H1 (cell line): ENCODE results near the gene MAPK8. TPM values are rescaled to one million over a fixed set of nuclear protein-coding genes. Genes with fewer than 3 reads are reported as not detected.

Source experiments
- CTCF ChIA-PET: fragments of 300-600 bp; sonication (Branson Sonifier 250); formaldehyde crosslinking; loops from one replicate; lab custom pipeline; 2021; ENCODE audit not compliant: partially characterized antibody; lab: Charles Lee
- POLR2A ChIA-PET: fragments of 300-600 bp; sonication (Branson Sonifier 250); formaldehyde crosslinking; loops from one replicate; lab custom pipeline; 2021; ENCODE audit warnings: inconsistent platforms; ENCODE audit not compliant: partially characterized antibody; lab: Charles Lee
- DNase-seq, 2 experiments: peaks; one replicate each; pipeline versions ENCODE4 v3.0.0 to v3.0.0-alpha.2; 2010 to 2022; ENCODE audit warnings: low spot score in 2 of 2, low read depth in 1 of 2, mixed read lengths in 1 of 2
- FAIRE-seq: peaks from 2 replicates; lab custom pipeline; 2011; peaks lifted over from hg19 to GRCh38; lab: Jason Lieb, UNC
- H2AFZ ChIP-seq: 2 replicates; pipeline ENCODE4 v1.8.1; 2012; ENCODE audit warnings: low read length, inconsistent platforms
- H2AK5ac ChIP-seq: 2 replicates; pipeline ENCODE4 v1.6.1; 2013; ENCODE audit warnings: low read depth, low read length
- H2BK120ac ChIP-seq: replicated peaks from 2 replicates; pipeline ENCODE3; 2013; ENCODE audit warnings: low read depth, low read length, inconsistent platforms
- H2BK12ac ChIP-seq: 2 replicates; pipeline ENCODE4 v1.6.1; 2013; ENCODE audit warnings: low read depth, low read length
- H2BK15ac ChIP-seq: 2 replicates; pipeline ENCODE4 v1.6.1; 2013; ENCODE audit warnings: low read length
- H2BK20ac ChIP-seq: 2 replicates; pipeline ENCODE4 v1.6.1; 2013; ENCODE audit warnings: low read length
- H2BK5ac ChIP-seq: 2 replicates; pipeline ENCODE4 v1.6.1; 2013; ENCODE audit warnings: low read depth, low read length
- H3K14ac ChIP-seq: 2 replicates; pipeline ENCODE4 v1.6.1; 2013; ENCODE audit warnings: inconsistent platforms; ENCODE audit not compliant: insufficient read length
- H3K18ac ChIP-seq: 2 replicates; pipeline ENCODE4 v1.6.1; 2013; ENCODE audit warnings: low read length; ENCODE audit errors: extremely low read depth
- H3K23ac ChIP-seq: 2 replicates; pipeline ENCODE4 v1.6.1; 2013; ENCODE audit warnings: inconsistent platforms; ENCODE audit not compliant: insufficient read length
- H3K23me2 ChIP-seq: 2 replicates; pipeline ENCODE4 v1.6.1; 2013; ENCODE audit warnings: low read depth, low read length
- H3K27ac ChIP-seq: 2 replicates; pipeline ENCODE4 v1.6.1; 2011; ENCODE audit warnings: low read depth, low read length, inconsistent platforms
- H3K27me3 ChIP-seq, 4 experiments: replicated peaks in 1 of 4; 1 replicate in 1 of 4; 2 replicates in 3 of 4; pipeline versions ENCODE4 v1.6.1 to v1.8.1; 2011 to 2013; ENCODE audit warnings: low read length in 3 of 4, mild to moderate bottlenecking in 3 of 4, inconsistent platforms in 2 of 4, mixed read lengths in 2 of 4, moderate library complexity in 1 of 4; ENCODE audit not compliant: control insufficient read depth in 3 of 4, insufficient read depth in 3 of 4; ENCODE audit errors: extremely low read depth in 1 of 4
- H3K36me3 ChIP-seq, 4 experiments: 2 replicates each; pipeline versions ENCODE4 v1.6.1 to v1.8.1; 2011 to 2013; ENCODE audit warnings: mild to moderate bottlenecking in 4 of 4, low read length in 3 of 4, moderate library complexity in 2 of 4, control low read depth in 1 of 4, inconsistent platforms in 1 of 4; ENCODE audit not compliant: insufficient read depth in 4 of 4, control insufficient read depth in 2 of 4
- H3K4ac ChIP-seq: replicated peaks from 2 replicates; pipeline ENCODE3; 2013; ENCODE audit warnings: low read length, low read depth, mixed read lengths, inconsistent platforms; ENCODE audit not compliant: insufficient read length
- H3K4me1 ChIP-seq, 4 experiments: replicated peaks in 1 of 4; 1 replicate in 1 of 4; 2 replicates in 3 of 4; pipeline versions ENCODE4 v1.6.1 to v1.8.1; 2011 to 2013; ENCODE audit warnings: low read length in 3 of 4, inconsistent platforms in 2 of 4, mixed read lengths in 1 of 4; ENCODE audit not compliant: insufficient read depth in 4 of 4, control insufficient read depth in 3 of 4
- H3K4me2 ChIP-seq, 2 experiments: 2 replicates each; pipeline versions ENCODE4 v1.6.1 to v1.8.1; 2011 to 2013; ENCODE audit warnings: low read depth in 2 of 2, low read length in 2 of 2, control low read depth in 1 of 2, inconsistent platforms in 1 of 2, mild to moderate bottlenecking in 1 of 2; ENCODE audit not compliant: insufficient read depth in 1 of 2
- H3K4me3 ChIP-seq, 4 experiments: fragments of 200-600, 300-600 bp in 1 of 4; sonication (generic), shearing (Covaris generic), sonication (Bioruptor Twin) in 1 of 4; 2 replicates each; pipeline versions ENCODE4 v1.5.1 to v1.8.1; 2011 to 2016; ENCODE audit warnings: low read length in 4 of 4, low read depth in 3 of 4, control low read depth in 2 of 4, inconsistent platforms in 2 of 4, mild to moderate bottlenecking in 2 of 4, mixed read lengths in 1 of 4, moderate library complexity in 1 of 4; ENCODE audit not compliant: insufficient read depth in 2 of 4; ENCODE audit errors: extremely low read depth in 1 of 4
- H3K56ac ChIP-seq: replicated peaks from 2 replicates; pipeline ENCODE3; 2013; ENCODE audit warnings: low read depth, mild to moderate bottlenecking, mixed read lengths, low read length, inconsistent platforms; ENCODE audit not compliant: insufficient read length
- H3K79me1 ChIP-seq: 2 replicates; pipeline ENCODE4 v1.6.1; 2013; ENCODE audit warnings: low read depth, low read length, control low read depth
- H3K79me2 ChIP-seq, 2 experiments: 2 replicates each; pipeline versions ENCODE4 v1.6.1 to v1.8.1; 2012 to 2013; ENCODE audit warnings: low read length in 2 of 2, mild to moderate bottlenecking in 2 of 2, inconsistent platforms in 1 of 2; ENCODE audit not compliant: insufficient read depth in 2 of 2, control insufficient read depth in 1 of 2
- H3K9ac ChIP-seq, 4 experiments: replicated peaks in 1 of 4; 1 replicate in 1 of 4; 2 replicates in 3 of 4; pipeline versions ENCODE4 v1.6.1 to v1.8.1; 2011 to 2013; ENCODE audit warnings: low read depth in 3 of 4, low read length in 3 of 4, control low read depth in 2 of 4, mild to moderate bottlenecking in 2 of 4, moderate library complexity in 2 of 4, inconsistent platforms in 1 of 4; ENCODE audit errors: extremely low read depth in 1 of 4
- H3K9me3 ChIP-seq, 2 experiments: 2 replicates each; pipeline versions ENCODE4 v1.6.1 to v1.8.1; 2012 to 2013; ENCODE audit warnings: mild to moderate bottlenecking in 2 of 2, moderate library complexity in 2 of 2, control low read depth in 1 of 2, inconsistent platforms in 1 of 2, low read depth in 1 of 2, low read length in 1 of 2, mixed read lengths in 1 of 2; ENCODE audit not compliant: insufficient read depth in 2 of 2
- H4K20me1 ChIP-seq, 2 experiments: replicated peaks in 1 of 2; 2 replicates each; pipeline versions ENCODE3 to v1.8.1; 2011 to 2013; ENCODE audit warnings: inconsistent platforms in 2 of 2, low read length in 2 of 2, mild to moderate bottlenecking in 1 of 2; ENCODE audit not compliant: insufficient read depth in 2 of 2, control insufficient read depth in 1 of 2
- H4K5ac ChIP-seq: 2 replicates; pipeline ENCODE4 v1.6.1; 2013; ENCODE audit warnings: low read length, low read depth, mixed read lengths, inconsistent platforms; ENCODE audit not compliant: insufficient read length
- H4K8ac ChIP-seq: 2 replicates; pipeline ENCODE4 v1.8.0; 2013; ENCODE audit warnings: mild to moderate bottlenecking, moderate library complexity, low read length, inconsistent platforms; ENCODE audit not compliant: insufficient read depth; ENCODE audit errors: extremely low read depth
- H4K91ac ChIP-seq: replicated peaks from 2 replicates; pipeline ENCODE3; 2013; ENCODE audit warnings: low read length, mixed read lengths, inconsistent platforms; ENCODE audit not compliant: insufficient read length
- KDM5A ChIP-seq: fragments of 200-600 bp; IDR thresholded peaks from 2 replicates; pipeline ENCODE4 v1.7.1; 2012; ENCODE audit warnings: mild to moderate bottlenecking, low read length, inconsistent platforms, mixed read lengths
- SUZ12 ChIP-seq: fragments of 200-600 bp; sonication (generic); IDR thresholded peaks from 2 replicates; pipeline ENCODE4 v1.6.1; 2012; ENCODE audit warnings: mild to moderate bottlenecking, inconsistent platforms, low read length, moderate library complexity, mixed read lengths
- WGBS, 2 experiments: shearing (Covaris generic) in 1 of 2; methylation state at CpG; one replicate each; pipeline versions ENCODE4 v1.1.6 to v1.1.7; 2013 to 2015; ENCODE audit warnings: low lambda C conversion rate in 2 of 2, mixed read lengths in 2 of 2, inconsistent platforms in 1 of 2, low coverage in 1 of 2, missing lambda C conversion rate in 1 of 2; ENCODE audit not compliant: insufficient replicate concordance in 2 of 2, insufficient coverage in 1 of 2, insufficient read length in 1 of 2; ENCODE audit errors: extremely low coverage in 1 of 2, missing lambda C conversion rate in 1 of 2; 5-methylcytosine and 5-hydroxymethylcytosine counted together
- polyA plus RNA-seq, 7 experiments: library from polyadenylated mRNA; depleted of rRNA in 3 of 7; stranded (reverse) in 5 of 7; unstranded in 2 of 7; fragments of >200 nt in 5 of 7; fragments of 200-250 nt in 2 of 7; gene quantifications; 1 replicate in 5 of 7; 2 replicates in 1 of 7; 4 replicates in 1 of 7; pipeline versions ENCODE4 v1.2.1 to v1.2.3, GENCODE V29; 2011 to 2013; ENCODE audit warnings: missing spikeins in 2 of 7, mixed read lengths in 2 of 7
- total RNA-seq: library from RNA; stranded (reverse); fragmentation: NEBNext Ultra II Directional; extraction: Animal tissue kit (Norgen Biotek cat#: 25700); gene quantifications from 2 replicates; pipeline ENCODE4 v1.2.1, GENCODE V29; 2021

Gene MAPK8
- total and polyA plus RNA-seq, 2 of the 8 experiments (the other 6 are each of a cell fraction or from before 2014, with no cell fraction given) = 23.3 to 71.3 TPM

DNA sequence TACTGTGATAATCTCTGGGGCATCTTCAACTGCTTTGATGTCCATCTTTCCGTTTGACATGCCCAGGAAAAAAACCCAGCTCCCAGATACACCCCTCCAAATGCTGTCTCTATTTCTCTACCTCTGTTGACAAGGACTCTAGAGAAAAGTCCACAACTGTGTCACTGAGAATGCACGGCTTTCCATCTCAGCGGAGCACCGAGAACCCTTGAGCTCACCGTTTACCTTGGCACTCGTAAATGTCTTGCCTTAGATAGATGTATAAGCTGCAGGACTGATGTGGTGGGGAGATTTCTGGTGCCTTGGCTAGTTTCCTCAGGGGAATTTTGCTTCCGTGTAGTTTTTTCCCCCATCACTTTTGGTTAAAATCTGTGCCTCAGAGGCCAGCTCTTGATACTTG, 7.4 kb upstream of the MAPK8 start:
- Histone ChIP-seq H3K14ac (no peak overlapping the region), H3K79me2 (no peaks in the 10 kb centered on the region), H3K27me3 (no peaks in the 10 kb centered on the region), H3K9me3 (no peaks in the 10 kb centered on the region), H4K8ac (no peak overlapping the region), H2BK5ac (no peak overlapping the region), H3K4me3 (no peak overlapping the region), H3K23me2 (no peaks in the 10 kb centered on the region), H2AFZ (no peak overlapping the region), H3K18ac (no peak overlapping the region), H3K23ac (no peak overlapping the region), H3K4me1 (no peaks in the 10 kb centered on the region; a peak in 1 of 7 replicates), H2BK12ac (no peak overlapping the region), H3K27ac (no peak overlapping the region), H4K20me1 (no peaks in the 10 kb centered on the region), H2BK120ac (no peak overlapping the region), H3K36me3 (no peaks in the 10 kb centered on the region), H2BK20ac (no peak overlapping the region), H4K5ac (no peak overlapping the region), H3K4ac (no peak overlapping the region), H4K91ac (no peak overlapping the region), H3K56ac (no peak overlapping the region), H2BK15ac (no peak overlapping the region), H2AK5ac (no peak overlapping the region), H3K79me1 (no peaks in the 10 kb centered on the region), H3K4me2 (no peak overlapping the region), H3K9ac (no peak overlapping the region)
- 90% methylated on average over 7 of the region's 7 CpGs; no CpG with 5 or more reads in 1 of the 2 experiments for WGBS, 2 experiments
- ChIA-PET POLR2A (interaction anchor here (0.6 kb wide), 1 partner anchor 1093 kb away, joined by 3 read pairs; no protein-coding TSS in a partner anchor), CTCF (no interaction called here)
- FAIRE-seq = no peak
- no peak for DNase-seq
- TF ChIP-seq KDM5A (no peak), SUZ12 (no peak)
